Measurements from ENCODE around the gene AGPAT1.

GRCh38 chr6:32218167-32218566 lies 42.3 kb upstream of the AGPAT1 start:
- TF ChIP-seq CTCF (conservative IDR thresholded peaks at IDR 0.05; ENCODE audit: low read depth, low read length) (no peak), EZH2 (IDR thresholded peaks at IDR 0.05; ENCODE audit: borderline replicate concordance, low read depth, low read length, poor library complexity, severe bottlenecking) (no peak)
